Measurements from ENCODE around the gene CDC27. TPM values are rescaled to one million over a fixed set of nuclear protein-coding genes. Genes with fewer than 3 reads are reported as not detected.
"Not testable (repeated sequence)": the region's sequence is repeated elsewhere in the genome, so short reads cannot be mapped to it uniquely, and the experiment has no call there.

The CDC27 gene
- total and polyA plus RNA-seq, 7 donors, result 25.5 to 89.2 (median 74.6) TPM

DNA sequence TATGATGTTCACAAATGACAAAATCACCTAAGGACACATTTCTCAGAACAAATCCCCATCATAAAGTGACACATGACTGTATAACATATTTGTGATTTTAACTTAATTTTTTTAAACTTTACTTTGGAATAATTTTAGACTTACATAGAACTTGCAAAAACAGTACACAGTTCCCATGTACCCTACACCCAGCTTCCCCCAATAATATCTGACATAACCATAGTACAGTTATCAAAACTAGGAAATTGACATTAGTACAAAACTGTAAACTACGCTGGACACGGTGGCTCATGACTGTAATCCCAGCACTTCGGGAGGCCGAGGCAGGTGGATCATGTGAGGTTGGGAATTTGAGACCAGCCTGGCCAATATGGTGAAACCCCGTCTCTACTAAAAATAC lies 24.8 kb downstream of the CDC27 start:
- ATAC-seq (no peak), DNase-seq (no peak)
- no peaks in the 10 kb centered on the region for H3K27me3 ChIP-seq (ENCODE audit: insufficient read depth in 3 of 3, low read length in 2 of 3)
- TF ChIP-seq, protein P1, sequence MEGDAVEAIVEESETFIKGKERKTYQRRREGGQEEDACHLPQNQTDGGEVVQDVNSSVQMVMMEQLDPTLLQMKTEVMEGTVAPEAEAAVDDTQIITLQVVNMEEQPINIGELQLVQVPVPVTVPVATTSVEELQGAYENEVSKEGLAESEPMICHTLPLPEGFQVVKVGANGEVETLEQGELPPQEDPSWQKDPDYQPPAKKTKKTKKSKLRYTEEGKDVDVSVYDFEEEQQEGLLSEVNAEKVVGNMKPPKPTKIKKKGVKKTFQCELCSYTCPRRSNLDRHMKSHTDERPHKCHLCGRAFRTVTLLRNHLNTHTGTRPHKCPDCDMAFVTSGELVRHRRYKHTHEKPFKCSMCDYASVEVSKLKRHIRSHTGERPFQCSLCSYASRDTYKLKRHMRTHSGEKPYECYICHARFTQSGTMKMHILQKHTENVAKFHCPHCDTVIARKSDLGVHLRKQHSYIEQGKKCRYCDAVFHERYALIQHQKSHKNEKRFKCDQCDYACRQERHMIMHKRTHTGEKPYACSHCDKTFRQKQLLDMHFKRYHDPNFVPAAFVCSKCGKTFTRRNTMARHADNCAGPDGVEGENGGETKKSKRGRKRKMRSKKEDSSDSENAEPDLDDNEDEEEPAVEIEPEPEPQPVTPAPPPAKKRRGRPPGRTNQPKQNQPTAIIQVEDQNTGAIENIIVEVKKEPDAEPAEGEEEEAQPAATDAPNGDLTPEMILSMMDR (IDR thresholded peaks at IDR 0.05), result no peak
- H3K36me3 ChIP-seq (ENCODE audit: insufficient read depth in 1 of 2, low read depth in 1 of 2), result peaks cover 2 to 70% of the 10 kb centered on the region in 2 donors
- H3K9me3 ChIP-seq, result no peaks in the 10 kb centered on the region
- intact Hi-C loops (cut with DNase I), result no loop called here
- no peak overlapping the region for H3K27ac ChIP-seq
- H3K4me1 ChIP-seq, result peaks cover 5% of the 10 kb centered on the region
- no peak overlapping the region for H3K4me3 ChIP-seq
- WGBS, 3 donors, result 70 to 90% (median 73%) methylated on average over 5 of the region's 5 CpGs

DNA sequence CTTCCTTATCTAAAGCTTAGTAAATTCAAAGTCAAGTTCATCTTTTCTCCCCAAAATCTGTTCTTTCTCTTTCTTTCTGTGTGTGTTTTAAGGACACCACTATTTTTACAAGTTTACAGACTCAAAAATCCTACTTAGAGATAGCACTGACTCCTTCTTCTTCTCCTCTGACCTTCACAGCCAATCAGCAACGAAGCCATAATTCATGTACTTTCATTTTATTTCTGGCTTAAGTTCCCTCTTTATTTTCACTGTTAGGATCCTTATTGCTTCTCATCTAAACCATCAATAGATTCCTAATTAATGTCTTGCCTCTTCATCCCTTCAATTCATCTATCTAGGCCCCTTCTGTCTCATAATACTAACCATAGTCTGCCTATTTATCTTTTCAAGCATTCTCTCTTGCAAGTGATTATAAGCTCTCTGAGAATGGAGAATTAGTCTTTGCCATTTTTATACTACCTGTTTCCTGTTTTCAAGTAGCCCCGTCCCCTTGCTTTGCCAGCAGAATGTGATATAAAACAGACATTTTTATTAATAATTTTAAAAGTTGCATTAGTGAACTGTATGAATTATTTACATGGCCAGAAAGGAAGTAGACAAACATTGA lies 27.0 kb downstream of the CDC27 start:
- no peak for ATAC-seq
- Histone ChIP-seq H3K4me1 (peaks cover 3% of the 10 kb centered on the region), H3K36me3 (ENCODE audit: insufficient read depth in 1 of 2, low read depth in 1 of 2) (peaks cover 0 to 70% of the 10 kb centered on the region in 2 donors), H3K27me3 (ENCODE audit: insufficient read depth in 3 of 3, low read length in 2 of 3) (no peaks in the 10 kb centered on the region), H3K4me3 (no peak overlapping the region), H3K27ac (no peak overlapping the region), H3K9me3 (no peaks in the 10 kb centered on the region)
- TF ChIP-seq, protein P1 (IDR thresholded peaks at IDR 0.05), result no peak
- no peak for DNase-seq
- WGBS, 3 donors, result 72 to 80% (median 80%) methylated on average over 2 of the region's 2 CpGs
- intact Hi-C loops (cut with DNase I), result no loop called here

DNA sequence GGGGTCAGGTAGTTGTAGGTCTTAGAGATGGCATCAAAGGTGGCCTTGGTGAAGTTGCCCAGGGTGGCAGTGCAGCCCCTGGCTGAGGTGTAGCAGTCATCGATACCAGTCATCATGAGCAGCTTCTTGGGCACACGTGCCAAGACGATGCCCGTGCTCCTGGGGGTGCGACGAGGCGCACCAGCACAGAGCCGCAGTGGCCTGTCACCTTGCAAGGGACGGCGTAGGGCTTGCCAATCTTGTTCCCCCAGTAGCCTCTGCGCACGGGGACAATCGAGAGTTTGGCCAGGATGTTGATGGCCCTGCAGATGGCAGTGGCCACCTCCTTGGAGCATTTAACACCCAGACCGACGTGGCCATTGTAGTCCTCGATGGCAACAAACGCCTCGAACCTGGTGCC lies 29.8 kb downstream of the CDC27 start:
- Histone ChIP-seq H3K36me3 (ENCODE audit: insufficient read depth in 1 of 2, low read depth in 1 of 2) (peaks cover 0 to 80% of the 10 kb centered on the region in 2 donors), H3K27ac (no peak overlapping the region), H3K4me1 (no peaks in the 10 kb centered on the region), H3K4me3 (no peak overlapping the region), H3K27me3 (ENCODE audit: insufficient read depth in 3 of 3, low read length in 2 of 3) (no peaks in the 10 kb centered on the region), H3K9me3 (no peaks in the 10 kb centered on the region)
- intact Hi-C loops (cut with DNase I), result no loop called here
- TF ChIP-seq, protein P1 (IDR thresholded peaks at IDR 0.05), result no peak
- WGBS, 3 donors, result 94 to 96% (median 96%) methylated on average over 18 of the region's 18 CpGs
- no peak for DNase-seq
- no peak for ATAC-seq

DNA sequence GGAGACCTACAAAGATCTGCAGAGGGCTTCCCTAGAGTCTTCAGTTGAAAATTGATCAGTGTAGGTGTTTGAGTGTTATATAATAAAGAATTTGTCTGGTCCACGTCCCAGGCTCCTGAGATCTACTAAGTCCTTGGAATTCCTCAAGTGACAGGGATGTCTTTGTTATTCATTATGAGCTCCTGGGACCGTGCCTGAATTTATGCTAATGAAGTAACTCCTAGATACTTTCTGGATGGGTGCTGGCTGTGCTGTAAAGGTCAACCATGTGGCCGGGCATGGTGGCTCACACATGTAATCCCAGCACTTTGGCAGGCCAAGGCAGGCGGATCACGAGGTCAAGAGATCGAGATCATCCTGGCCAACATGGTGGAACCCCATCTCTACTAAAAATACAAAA lies 43.7 kb downstream of the CDC27 start:
- TF ChIP-seq, protein P1 (IDR thresholded peaks at IDR 0.05), result no peak

DNA sequence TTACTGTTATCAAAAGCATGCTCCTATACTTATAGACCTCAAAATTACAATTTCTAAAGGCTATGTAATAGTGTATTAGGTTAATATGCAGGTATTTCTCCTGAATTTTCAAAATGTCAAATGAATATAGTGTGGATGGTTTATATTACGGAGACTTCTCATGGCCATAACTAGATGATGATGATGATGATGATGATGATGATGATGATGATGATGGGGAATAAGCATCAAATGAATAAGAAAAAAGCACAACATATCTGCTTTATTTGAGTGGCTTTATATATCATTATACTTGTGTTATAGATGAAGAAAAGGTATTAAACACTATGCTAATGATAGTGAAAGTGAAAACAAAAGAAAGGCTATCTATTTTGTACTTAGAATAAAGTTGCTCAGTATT lies 53.9 kb downstream of the CDC27 start:
- TF ChIP-seq, protein P1 (IDR thresholded peaks at IDR 0.05), result no peak
- ATAC-seq (no peak), DNase-seq (no peak)
- H3K36me3 ChIP-seq (ENCODE audit: insufficient read depth in 1 of 2, low read depth in 1 of 2), result peaks cover 2 to 95% of the 10 kb centered on the region in 2 donors
- H3K9me3 ChIP-seq, result no peaks in the 10 kb centered on the region
- H3K27ac ChIP-seq, result no peak overlapping the region
- no peaks in the 10 kb centered on the region for H3K4me1 ChIP-seq
- H3K4me3 ChIP-seq, result no peak overlapping the region
- H3K27me3 ChIP-seq (ENCODE audit: insufficient read depth in 3 of 3, low read length in 2 of 3), result no peaks in the 10 kb centered on the region
- intact Hi-C loops (cut with DNase I), result no loop called here
- 98 to 100% (median 98%) methylated on average over 1 of the region's 1 CpG for WGBS, 3 donors

More for the DNA sequence above, 43.7 kb downstream of the CDC27 start:
- WGBS, 3 donors, result 62 to 82% (median 67%) methylated on average over 6 of the region's 6 CpGs
- DNase-seq (no peak), ATAC-seq (no peak)
- H3K4me3 ChIP-seq, result no peak overlapping the region
- no peaks in the 10 kb centered on the region for H3K27me3 ChIP-seq (ENCODE audit: insufficient read depth in 3 of 3, low read length in 2 of 3)
- peaks cover 6 to 97% of the 10 kb centered on the region in 2 donors for H3K36me3 ChIP-seq (ENCODE audit: insufficient read depth in 1 of 2, low read depth in 1 of 2)
- H3K9me3 ChIP-seq, result no peaks in the 10 kb centered on the region
- H3K4me1 ChIP-seq, result no peaks in the 10 kb centered on the region
- intact Hi-C loops (cut with DNase I), result no loop called here
- no peak overlapping the region for H3K27ac ChIP-seq

DNA sequence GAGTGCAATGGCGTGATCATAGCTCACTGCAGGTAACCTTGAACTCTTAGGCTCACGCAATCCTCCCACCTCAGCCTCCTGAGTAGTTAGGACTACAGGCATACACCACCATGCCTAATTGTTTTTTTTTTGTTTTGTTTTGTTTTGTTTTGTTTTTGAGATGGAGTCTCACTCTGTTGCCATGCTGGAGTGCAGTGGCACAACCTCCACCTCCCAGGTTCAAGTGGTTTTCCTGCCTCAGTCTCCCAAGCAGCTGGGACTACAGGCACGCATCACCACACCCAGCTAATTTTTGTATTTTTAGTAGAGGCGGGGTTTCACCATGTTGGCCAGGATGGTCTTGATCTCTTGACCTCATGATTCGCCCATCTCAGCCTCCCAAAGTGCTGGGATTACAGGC lies 54.7 kb downstream of the CDC27 start:
- intact Hi-C loops (cut with DNase I); H3K27ac ChIP-seq; DNase-seq; H3K9me3 ChIP-seq; ATAC-seq; H3K4me1 ChIP-seq; H3K27me3 ChIP-seq (ENCODE audit: insufficient read depth in 3 of 3, low read length in 2 of 3); H3K4me3 ChIP-seq: not testable (repeated sequence)
- WGBS, 3 donors, result 85 to 95% (median 95%) methylated on average over 5 of the region's 5 CpGs
- H3K36me3 ChIP-seq (ENCODE audit: insufficient read depth in 1 of 2, low read depth in 1 of 2), result peaks cover 0 to 93% of the 10 kb centered on the region in 2 donors
